GM18505 (cell line): ENCODE results near the gene TCERG1L.

Experiments
- ATAC-seq: cut with Tn5 transposase; IDR thresholded peaks from one replicate; pipeline ENCODE4 v1.9.1; 2021; ENCODE audit not compliant: unreplicated experiment
- POLR2A ChIP-seq: IDR thresholded peaks from 4 replicates; pipeline ENCODE4 v1.6.1; 2011; ENCODE audit warnings: borderline replicate concordance; ENCODE audit not compliant: insufficient read depth, insufficient read length; ENCODE audit errors: extremely low read depth

TCERG1L gene

GRCh38 chr10:131173484-131174210 lies 137.9 kb downstream of the TCERG1L start:
- no peak for ATAC-seq
- no peak for TF ChIP-seq POLR2A

- no peak for TF ChIP-seq POLR2A
- ATAC-seq: no peak
Observed at GRCh38 chr10:131172433-131172832, 139.1 kb downstream of the TCERG1L start.

GRCh38 chr10:131169146-131169545 lies 142.4 kb downstream of the TCERG1L start:
- ATAC-seq: no peak
- no peak for TF ChIP-seq POLR2A

GRCh38 chr10:131168238-131168875 lies 143.2 kb downstream of the TCERG1L start:
- no peak for TF ChIP-seq POLR2A
- no peak for ATAC-seq

GRCh38 chr10:131167036-131167860 lies 144.3 kb downstream of the TCERG1L start:
- TF ChIP-seq POLR2A: no peak
- no peak for ATAC-seq

GRCh38 chr10:131166486-131166885 lies 145.0 kb downstream of the TCERG1L start:
- ATAC-seq: no peak
- TF ChIP-seq POLR2A: no peak

- TF ChIP-seq POLR2A: no peak
- ATAC-seq: no peak
Observed at GRCh38 chr10:131165092-131165491, 146.4 kb downstream of the TCERG1L start.

GRCh38 chr10:131162866-131163843 lies 148.4 kb downstream of the TCERG1L start:
- no peak for ATAC-seq
- TF ChIP-seq POLR2A: no peak

GRCh38 chr10:131162211-131162610 lies 149.3 kb downstream of the TCERG1L start:
- no peak for ATAC-seq
- no peak for TF ChIP-seq POLR2A

- no peak for TF ChIP-seq POLR2A
- ATAC-seq: no peak
Observed at GRCh38 chr10:131161087-131161486, 150.4 kb downstream of the TCERG1L start.

- ATAC-seq: no peak
- TF ChIP-seq POLR2A: no peak
Observed at GRCh38 chr10:131160219-131160875, 151.2 kb downstream of the TCERG1L start.

GRCh38 chr10:131159771-131160170 lies 151.8 kb downstream of the TCERG1L start:
- no peak for ATAC-seq
- TF ChIP-seq POLR2A: no peak
